ENCODE results near the gene FOXK2.

FOXK2 gene

GRCh38 chr17:82592767-82593589 lies 73.4 kb downstream of the FOXK2 start:
- H3K4me3 ChIP-seq (ENCODE audit: low read depth, low read length), result peak overlapping the region; percentile 36

GRCh38 chr17:82593590-82594087 lies 74.1 kb downstream of the FOXK2 start:
- no peak for TF ChIP-seq CTCF (IDR thresholded peaks at IDR 0.05; ENCODE audit: insufficient read depth, low read depth, low read length, missing control alignments)
- no peak for DNase-seq (ENCODE audit: low read depth)
- peak overlapping the region; percentile 36 for H3K4me3 ChIP-seq (ENCODE audit: low read depth, low read length)

More at GRCh38 chr17:82592767-82593589, 73.4 kb downstream of the FOXK2 start:
- no peak for TF ChIP-seq CTCF (IDR thresholded peaks at IDR 0.05; ENCODE audit: insufficient read depth, low read depth, low read length, missing control alignments)
- DNase-seq (ENCODE audit: low read depth), result peak; percentile 62

GRCh38 chr17:82594571-82594970 lies 75.0 kb downstream of the FOXK2 start:
- DNase-seq (ENCODE audit: low read depth), result no peak
- no peak for TF ChIP-seq CTCF (IDR thresholded peaks at IDR 0.05; ENCODE audit: insufficient read depth, low read depth, low read length, missing control alignments)
- no peak overlapping the region for H3K4me3 ChIP-seq (ENCODE audit: low read depth, low read length)

- no peak overlapping the region for H3K4me3 ChIP-seq (ENCODE audit: low read depth, low read length)
- TF ChIP-seq CTCF (IDR thresholded peaks at IDR 0.05; ENCODE audit: insufficient read depth, low read depth, low read length, missing control alignments), result no peak
- no peak for DNase-seq (ENCODE audit: low read depth)
Observed at GRCh38 chr17:82595893-82596292, 76.4 kb downstream of the FOXK2 start.

GRCh38 chr17:82596296-82596695 lies 76.8 kb downstream of the FOXK2 start:
- H3K4me3 ChIP-seq (ENCODE audit: low read depth, low read length), result no peak overlapping the region
- no peak for DNase-seq (ENCODE audit: low read depth)
- TF ChIP-seq CTCF (IDR thresholded peaks at IDR 0.05; ENCODE audit: insufficient read depth, low read depth, low read length, missing control alignments), result no peak

GRCh38 chr17:82596837-82597672 lies 77.5 kb downstream of the FOXK2 start:
- no peak for DNase-seq (ENCODE audit: low read depth)
- H3K4me3 ChIP-seq (ENCODE audit: low read depth, low read length), result no peak overlapping the region
- TF ChIP-seq CTCF (IDR thresholded peaks at IDR 0.05; ENCODE audit: insufficient read depth, low read depth, low read length, missing control alignments), result no peak
